K562 (cell line): ENCODE measurements around the gene ANKS1B. TPM values are rescaled to one million over a fixed set of nuclear protein-coding genes. Genes with fewer than 3 reads are reported as not detected.

Experiments
- ATAC-seq: fragments of 200-7000 bp; cut with Tn5 transposase; 3 replicates; pipeline ENCODE4 v1.9.1; 2020; ENCODE audit warnings: moderate library complexity
- BruUV-seq: library from RNA; stranded (reverse); fragments of 400-500 nt; replicated peaks from 2 replicates; lab custom pipeline; 2021; lab: Mats Ljungman, UMichigan
- CTCF ChIA-PET: fragments of 300-600 bp; formaldehyde crosslinking; extraction: SDS; loops from one replicate; lab custom pipeline; 2021; ENCODE audit warnings: low intra/inter-chr PET ratio; lab: Yijun Ruan, JAX
- POLR2A ChIA-PET: fragments of 300-600, 350-650 bp; sonication (Branson Sonifier 250); formaldehyde crosslinking; extraction: SDS; loops from one replicate; lab custom pipeline; 2021; ENCODE audit warnings: antibody characterized with exemption, inconsistent platforms; lab: Yijun Ruan, JAX
- DNase-seq, 4 experiments: peaks; one replicate each; pipeline versions ENCODE4 v3.0.0 to v3.0.0-alpha.2; 2011 to 2018; ENCODE audit warnings: low spot score in 3 of 4, mixed read lengths in 3 of 4; ENCODE audit errors: extremely low read depth in 1 of 4
- FAIRE-seq: peaks from 2 replicates; lab custom pipeline; 2011; peaks lifted over from hg19 to GRCh38; lab: Jason Lieb, UNC
- H2AFZ ChIP-seq: 2 replicates; pipeline ENCODE4 v1.6.0; 2011; ENCODE audit warnings: low read depth, low read length, control low read depth, inconsistent platforms
- H3K27ac ChIP-seq: fragments of 200-600 bp; 3 replicates; pipeline ENCODE4 v1.8.0; 2011; ENCODE audit warnings: low read depth, mild to moderate bottlenecking, control low read depth, inconsistent platforms, low read length, moderate library complexity, mixed read lengths; ENCODE audit errors: extremely low read depth
- H3K27me3 ChIP-seq, 2 experiments: fragments of 300-600 bp in 1 of 2; 2 replicates in 1 of 2; 3 replicates in 1 of 2; pipeline versions ENCODE4 v1.6.0 to v1.8.0; 2011; ENCODE audit warnings: inconsistent platforms in 2 of 2, low read length in 2 of 2, mild to moderate bottlenecking in 1 of 2, mixed read lengths in 1 of 2, moderate library complexity in 1 of 2; ENCODE audit not compliant: control insufficient read depth in 2 of 2, insufficient read depth in 2 of 2
- H3K36me3 ChIP-seq: fragments of 300-600 bp; 3 replicates; pipeline ENCODE4 v1.8.0; 2011; ENCODE audit warnings: mild to moderate bottlenecking, low read length, inconsistent platforms; ENCODE audit not compliant: control insufficient read depth, insufficient read depth
- H3K4me1 ChIP-seq, 2 experiments: fragments of 200-600 bp in 1 of 2; replicated peaks in 1 of 2; 2 replicates in 1 of 2; 3 replicates in 1 of 2; pipeline versions ENCODE4 v1.5.1 to v1.8.0; 2011; ENCODE audit warnings: inconsistent platforms in 2 of 2, low read length in 2 of 2, mild to moderate bottlenecking in 1 of 2, mixed read lengths in 1 of 2, moderate library complexity in 1 of 2; ENCODE audit not compliant: control insufficient read depth in 2 of 2, insufficient read depth in 2 of 2
- H3K4me2 ChIP-seq: 2 replicates; pipeline ENCODE4 v1.6.1; 2011; ENCODE audit warnings: low read length, control low read depth, inconsistent platforms, mixed read lengths; ENCODE audit not compliant: insufficient read depth
- H3K4me3 ChIP-seq: fragments of 200-600 bp; sonication (generic), shearing (Covaris generic); 2 replicates; pipeline ENCODE4 v1.5.1; 2016; ENCODE audit warnings: control low read depth, inconsistent platforms
- H3K79me2 ChIP-seq: fragments of 200-600 bp; 3 replicates; pipeline ENCODE4 v1.8.0; 2011; ENCODE audit warnings: low read length, inconsistent platforms; ENCODE audit not compliant: control insufficient read depth, insufficient read depth
- H3K9ac ChIP-seq, 2 experiments: 2 replicates each; pipeline versions ENCODE4 v1.6.0 to v1.6.1; 2011; ENCODE audit warnings: low read depth in 2 of 2, low read length in 2 of 2, control low read depth in 1 of 2, inconsistent platforms in 1 of 2, mild to moderate bottlenecking in 1 of 2, mixed read lengths in 1 of 2; ENCODE audit not compliant: insufficient read depth in 1 of 2
- H3K9me1 ChIP-seq: one replicate; pipeline ENCODE4 v1.6.0; 2011; ENCODE audit warnings: inconsistent platforms, mild to moderate bottlenecking, low read length, moderate library complexity; ENCODE audit not compliant: control insufficient read depth, insufficient read depth
- H3K9me3 ChIP-seq: replicated peaks from 2 replicates; pipeline ENCODE4 v1.5.1; 2011; ENCODE audit warnings: low read depth, low read length, inconsistent platforms; ENCODE audit not compliant: control insufficient read depth, insufficient read depth
- H4K20me1 ChIP-seq: replicated peaks from 2 replicates; pipeline ENCODE4 v1.6.1; 2011; ENCODE audit warnings: low read length, inconsistent platforms, mixed read lengths; ENCODE audit not compliant: control insufficient read depth, insufficient read depth
- CC2D1A ChIP-seq: fragments of 450-650 bp; IDR thresholded peaks from 2 replicates; pipeline ENCODE4 v1.6.1; 2017; ENCODE audit warnings: mild to moderate bottlenecking
- CREB5 ChIP-seq: fragments of 250-450 bp; sonication (Bioruptor Pico); IDR thresholded peaks from 2 replicates; pipeline ENCODE4 v1.5.0; 2020; ENCODE audit warnings: mild to moderate bottlenecking
- FUS ChIP-seq: fragments of 200-400 bp; formaldehyde crosslinking; optimal IDR thresholded peaks from 2 replicates; pipeline ENCODE3; 2017; ENCODE audit warnings: low read depth, low read length
- HOXB6 ChIP-seq: fragments of 250-450 bp; sonication (Bioruptor Pico); IDR thresholded peaks from 2 replicates; pipeline ENCODE4 v1.5.1; 2022; ENCODE audit warnings: mild to moderate bottlenecking, borderline replicate concordance
- KLF10 ChIP-seq: fragments of 250-450 bp; sonication (Bioruptor Pico); IDR thresholded peaks from 2 replicates; pipeline ENCODE4 v1.6.1; 2021; ENCODE audit warnings: matching md5 sums
- OTX1 ChIP-seq: fragments of 450-650 bp; formaldehyde crosslinking; IDR thresholded peaks from 2 replicates; pipeline ENCODE4 v1.4.0; 2022; ENCODE audit warnings: mild to moderate bottlenecking
- THRA ChIP-seq: fragments of 450-650 bp; IDR thresholded peaks from 2 replicates; pipeline ENCODE4 v1.6.1; 2017; ENCODE audit warnings: mild to moderate bottlenecking, moderate library complexity
- TRIM28 ChIP-seq: fragments of 450-650 bp; IDR thresholded peaks from 2 replicates; pipeline ENCODE4 v1.6.1; 2017
- ZFP1 ChIP-seq: fragments of 450-650 bp; formaldehyde crosslinking; IDR thresholded peaks from 2 replicates; pipeline ENCODE4 v1.4.0; 2020; ENCODE audit warnings: mild to moderate bottlenecking, mixed read lengths
- ZNF253 ChIP-seq: fragments of 250-450 bp; sonication (Bioruptor Pico); conservative IDR thresholded peaks from 2 replicates; pipeline ENCODE4 v1.6.1; 2021; ENCODE audit warnings: mild to moderate bottlenecking
- ZNF57 ChIP-seq: fragments of 450-650 bp; formaldehyde crosslinking; IDR thresholded peaks from 2 replicates; pipeline ENCODE4 v1.4.0; 2020; ENCODE audit warnings: mild to moderate bottlenecking, moderate library complexity
- WGBS: fragments of 100-300 bp; shearing (Covaris generic); methylation state at CpG from one replicate; pipeline ENCODE4 v1.1.6; 2016; ENCODE audit warnings: low coverage, mixed read lengths; ENCODE audit not compliant: insufficient coverage; ENCODE audit errors: missing lambda C conversion rate; 5-methylcytosine and 5-hydroxymethylcytosine counted together
- in situ Hi-C: fragments of 300-500 bp; cut with MboI; formaldehyde crosslinking; loops from 4 replicates; pipeline ENCODE4 v1.15.0; 2018; ENCODE audit warnings: inconsistent platforms, mixed read lengths
- intact Hi-C: fragments of 100-400 bp; cut with micrococcal nuclease; formaldehyde crosslinking; loops from 2 replicates; pipeline ENCODE4 v1.14.2; 2022
- polyA plus RNA-seq, 8 experiments: library from polyadenylated mRNA; depleted of rRNA in 4 of 8; stranded (reverse) in 5 of 8; unstranded in 3 of 8; fragments of >200 nt; fragmentation: Nextera tagmentation in 2 of 8; fragmentation: Illumina TruSeq in 1 of 8; extraction: Ambion mirVana in 2 of 8; extraction: Trizol in 1 of 8; gene quantifications; 2 replicates each; pipeline versions ENCODE4 v1.2.1 to v1.2.3, GENCODE V29; 2011 to 2014; ENCODE audit warnings: inconsistent platforms in 1 of 8, missing spikeins in 1 of 8
- total RNA-seq, 7 experiments: library from RNA; depleted of rRNA in 6 of 7; stranded (reverse); fragments of >200 nt in 6 of 7; fragmentation: Illumina TruSeq in 2 of 7; extraction: Trizol in 2 of 7; gene quantifications; 2 replicates each; pipeline versions ENCODE4 v1.2.1 to v1.2.3, GENCODE V29; 2011 to 2021; ENCODE audit warnings: low replicate concordance in 1 of 7

ANKS1B gene
- total and polyA plus RNA-seq, 9 of the 15 experiments (the other 6 are each of a cell fraction or from before 2014, with no cell fraction given) = 0.04 to 0.47 (median 0.28) TPM; not detected in 4

DNA sequence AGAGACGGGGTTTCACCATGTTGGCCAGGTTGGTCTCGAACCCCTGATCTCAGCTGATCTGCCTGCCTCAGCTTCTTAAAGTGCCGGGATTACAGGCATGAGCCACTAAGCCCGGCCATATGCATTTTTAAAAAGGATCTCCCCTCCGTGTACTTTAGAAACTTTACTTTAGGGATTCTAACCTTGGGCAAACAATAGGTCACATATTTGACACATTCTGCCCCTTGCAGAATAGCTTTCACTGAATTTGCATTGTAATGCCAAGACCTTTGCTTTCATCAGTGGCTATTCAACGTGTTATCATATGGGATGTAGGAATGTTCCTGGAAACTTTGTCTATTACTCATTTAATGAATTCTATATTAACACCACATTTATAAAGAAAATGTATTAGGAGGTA lies 11.4 kb upstream of the ANKS1B start:
- no peak for FAIRE-seq

More for the DNA sequence above, 11.4 kb upstream of the ANKS1B start:
- no TSS peak for BruUV-seq
- DNase-seq (no peak), ATAC-seq (no peak)
- H3K27me3 ChIP-seq = peaks cover 0 to 5% of the 10 kb centered on the region in 2 experiments; a peak in 2 of 5 replicates
- WGBS = 6% methylated on average over 6 of the region's 6 CpGs
- POLR2A ChIA-PET = no interaction called here
- H3K4me1 ChIP-seq = no peaks in the 10 kb centered on the region
- intact Hi-C loops = no loop called here
- H3K9ac ChIP-seq = no peak overlapping the region
- H2AFZ ChIP-seq = no peak overlapping the region
- no peaks in the 10 kb centered on the region for H3K79me2 ChIP-seq
- no peaks in the 10 kb centered on the region for H3K36me3 ChIP-seq
- in situ Hi-C loops = no loop called here
- CTCF ChIA-PET = no interaction called here
- no peaks in the 10 kb centered on the region for H3K9me3 ChIP-seq
- no peaks in the 10 kb centered on the region for H3K9me1 ChIP-seq
- H4K20me1 ChIP-seq = no peaks in the 10 kb centered on the region
- TF ChIP-seq CC2D1A = no peak
- no peak for TF ChIP-seq CREB5 (CRISPR knock-in tag)
- no peak for TF ChIP-seq TRIM28
- TF ChIP-seq ZNF253 (CRISPR knock-in tag) = no peak
- TF ChIP-seq OTX1 = no peak
- no peak for TF ChIP-seq ZNF57 (CRISPR knock-in tag)
- no peak for TF ChIP-seq FUS
- no peak for TF ChIP-seq HOXB6 (CRISPR knock-in tag)
- no peak for TF ChIP-seq THRA
- TF ChIP-seq KLF10 (CRISPR knock-in tag) = no peak
- TF ChIP-seq ZFP1 = no peak
- no peak overlapping the region for H3K4me2 ChIP-seq
- H3K4me3 ChIP-seq = no peak overlapping the region
- no peak overlapping the region for H3K27ac ChIP-seq
